ENCODE results near the gene EGLN2.
"Not testable (repeated sequence)": the region's sequence is repeated elsewhere in the genome, so short reads cannot be mapped to it uniquely, and the experiment has no call there.

Gene EGLN2

DNA sequence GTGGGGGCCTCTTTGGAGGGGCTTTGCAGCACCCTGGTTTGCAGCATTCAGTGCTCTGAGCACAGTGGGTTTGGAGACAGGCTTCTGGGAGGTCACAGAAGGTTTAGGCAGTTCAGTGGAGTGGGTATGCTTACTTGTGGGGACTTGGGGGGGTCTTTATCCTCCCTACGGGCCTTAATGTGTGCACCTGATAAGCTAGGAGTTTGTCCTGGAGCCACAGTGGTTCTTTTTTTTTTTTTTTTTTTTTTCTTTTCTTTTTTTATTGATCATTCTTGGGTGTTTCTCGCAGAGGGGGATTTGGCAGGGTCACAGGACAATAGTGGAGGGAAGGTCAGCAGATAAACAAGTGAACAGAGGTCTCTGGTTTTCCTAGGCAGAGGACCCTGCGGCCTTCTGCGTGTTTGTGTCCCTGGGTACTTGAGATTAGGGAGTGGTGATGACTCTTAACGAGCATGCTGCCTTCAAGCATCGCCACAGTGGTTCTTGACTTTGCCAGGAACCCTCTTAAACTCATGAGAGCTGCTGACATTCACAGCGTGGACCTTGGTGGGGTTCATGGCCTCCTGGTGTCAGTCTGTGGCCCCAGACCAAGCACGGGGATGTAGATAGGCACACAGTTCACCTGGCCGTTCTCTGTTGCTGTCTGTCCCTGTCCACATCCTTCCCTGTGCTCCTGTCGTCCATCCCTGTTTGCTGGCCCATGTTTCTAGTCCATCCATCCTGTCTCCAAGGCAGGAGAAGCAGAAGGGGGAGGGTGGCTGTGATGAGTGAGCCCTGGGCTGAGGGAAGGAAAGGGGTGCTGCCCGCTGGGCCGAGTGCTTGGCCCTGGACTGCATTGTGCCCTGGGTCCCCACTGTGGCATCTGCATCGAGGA, 2.7 kb downstream of the EGLN2 start:
- DNase-seq (ENCODE audit: low read depth, low spot score), result no peak

DNA sequence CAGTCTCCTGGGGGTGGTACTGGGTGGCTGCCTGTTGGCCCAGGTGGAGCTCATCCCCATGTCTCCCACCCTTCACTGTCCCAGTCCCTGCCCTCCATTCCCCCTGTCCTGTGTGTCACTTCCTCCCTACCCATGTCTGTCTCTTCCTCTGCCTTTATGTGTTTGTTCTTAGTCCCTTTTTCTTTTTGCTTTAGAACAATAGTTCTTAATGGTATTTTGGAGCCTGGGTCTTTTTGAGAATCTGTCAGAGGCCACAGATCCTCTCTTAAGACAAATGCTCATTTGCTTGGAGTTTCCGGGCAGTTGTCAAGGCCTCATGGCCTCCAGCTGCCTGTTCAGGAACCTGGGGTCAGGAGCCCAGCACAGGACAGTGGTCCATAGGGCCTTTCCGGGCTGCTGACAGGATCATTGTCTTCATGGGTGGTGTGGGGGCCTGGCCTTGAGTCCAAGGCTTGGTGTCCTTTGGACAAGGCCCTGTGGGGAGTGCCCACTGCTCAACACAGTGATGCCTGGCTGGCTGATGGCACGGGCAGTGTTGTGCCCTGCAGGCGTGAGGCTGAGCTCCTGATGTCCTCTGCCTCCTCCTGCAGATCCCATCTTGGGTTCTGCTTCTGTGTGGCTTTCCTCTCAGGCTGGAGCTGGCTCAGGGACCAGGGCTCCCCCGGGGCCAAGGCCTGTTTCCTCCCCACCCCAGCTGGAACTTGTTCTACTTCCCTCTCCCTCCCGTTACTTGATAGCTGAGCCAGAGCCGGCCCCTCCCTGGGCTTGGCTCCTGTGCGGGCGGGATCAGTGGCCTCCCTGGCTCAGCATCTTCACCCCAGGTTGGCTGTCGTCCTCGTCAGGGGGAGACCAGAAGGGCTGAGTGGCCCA, 3.5 kb downstream of the EGLN2 start:
- DNase-seq (ENCODE audit: low read depth, low spot score), result no peak

DNA sequence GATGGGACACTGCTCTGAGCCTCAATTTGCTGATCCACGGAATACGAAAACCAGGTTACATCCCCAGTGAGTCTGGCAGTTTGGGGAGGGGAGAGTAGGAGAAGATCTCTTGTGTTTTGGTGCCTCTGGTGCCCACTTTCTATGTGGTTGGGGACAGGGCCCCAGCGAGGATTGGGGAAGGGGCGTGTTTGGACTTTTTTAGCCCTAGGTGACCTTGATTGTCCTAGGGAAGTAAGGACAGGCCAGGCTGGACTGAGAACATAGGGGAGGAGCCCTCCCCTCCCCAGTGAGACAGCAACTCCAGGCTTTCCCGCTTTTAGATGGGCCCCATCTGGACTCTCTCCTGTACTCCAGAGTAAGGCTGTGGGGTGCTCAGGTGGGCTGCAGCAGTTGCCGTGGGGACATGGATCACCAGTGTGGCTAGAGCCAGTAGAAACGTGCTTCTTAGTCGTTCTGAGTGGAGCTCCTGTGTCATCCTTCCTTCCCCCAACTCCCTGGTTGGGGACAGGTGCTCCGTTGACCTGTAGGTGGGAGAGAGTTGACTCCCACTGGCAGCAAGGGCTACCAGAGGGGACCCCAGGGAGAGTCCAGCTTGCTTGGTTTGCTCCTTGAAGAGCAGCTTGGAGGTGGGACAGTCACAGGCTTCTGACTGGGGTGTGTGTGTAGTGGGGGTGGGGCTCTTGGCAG, 4.3 kb downstream of the EGLN2 start:
- DNase-seq (ENCODE audit: low read depth, low spot score), result no peak

DNA sequence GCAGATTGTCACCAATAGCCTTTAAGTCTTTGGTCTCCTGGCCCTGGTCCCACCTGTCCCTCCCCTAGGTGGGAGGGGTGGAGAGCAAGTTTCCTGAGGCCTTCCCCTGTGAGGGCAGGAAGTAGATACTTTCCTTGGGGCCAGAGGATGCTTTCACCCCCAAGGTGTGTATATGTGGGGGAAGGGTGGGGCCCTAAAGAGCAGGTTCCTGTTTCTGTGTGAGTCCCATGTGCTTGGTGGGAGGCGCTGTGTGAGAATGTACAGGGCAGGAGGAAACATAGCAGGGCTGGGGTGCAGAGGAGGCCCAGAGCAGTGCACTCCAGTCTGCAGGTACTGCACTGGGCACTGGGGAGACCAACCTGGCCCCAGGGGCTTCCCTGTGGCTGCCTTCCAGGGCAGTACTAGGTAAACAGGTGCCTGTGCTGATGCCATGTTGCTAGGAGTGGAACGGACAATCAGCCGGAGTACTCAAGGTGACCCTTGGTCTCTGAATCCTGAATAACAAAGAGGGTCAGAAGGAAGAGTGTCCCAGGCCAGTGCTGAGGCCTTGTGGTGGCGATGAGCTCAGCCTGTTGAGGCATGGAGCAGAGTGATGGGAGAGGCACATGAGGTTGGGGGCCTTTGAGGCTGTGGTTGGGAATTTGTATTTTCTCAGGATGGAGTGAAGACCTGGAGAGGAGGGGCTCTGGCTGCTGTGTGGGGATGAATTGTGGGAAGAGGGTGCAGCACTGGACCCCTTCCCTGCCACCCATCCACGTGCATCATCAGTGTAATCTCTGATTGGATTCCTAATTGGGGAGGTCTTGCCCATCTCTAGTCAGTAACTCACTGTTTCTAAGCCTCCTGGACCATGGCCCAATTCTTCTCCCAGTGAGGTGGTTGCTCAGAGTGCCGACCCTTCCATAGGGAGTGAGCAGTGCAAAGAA, 5.1 kb downstream of the EGLN2 start:
- DNase-seq (ENCODE audit: low read depth, low spot score), result peak; percentile 40

- DNase-seq (ENCODE audit: low read depth, low spot score), result no peak
These were observed 5.8 kb downstream of the EGLN2 start for GRCh38 chr19:40804783-40805242.

- no peak for DNase-seq (ENCODE audit: low read depth, low spot score)
These were observed 6.4 kb downstream of the EGLN2 start for GRCh38 chr19:40805258-40805868.

DNA sequence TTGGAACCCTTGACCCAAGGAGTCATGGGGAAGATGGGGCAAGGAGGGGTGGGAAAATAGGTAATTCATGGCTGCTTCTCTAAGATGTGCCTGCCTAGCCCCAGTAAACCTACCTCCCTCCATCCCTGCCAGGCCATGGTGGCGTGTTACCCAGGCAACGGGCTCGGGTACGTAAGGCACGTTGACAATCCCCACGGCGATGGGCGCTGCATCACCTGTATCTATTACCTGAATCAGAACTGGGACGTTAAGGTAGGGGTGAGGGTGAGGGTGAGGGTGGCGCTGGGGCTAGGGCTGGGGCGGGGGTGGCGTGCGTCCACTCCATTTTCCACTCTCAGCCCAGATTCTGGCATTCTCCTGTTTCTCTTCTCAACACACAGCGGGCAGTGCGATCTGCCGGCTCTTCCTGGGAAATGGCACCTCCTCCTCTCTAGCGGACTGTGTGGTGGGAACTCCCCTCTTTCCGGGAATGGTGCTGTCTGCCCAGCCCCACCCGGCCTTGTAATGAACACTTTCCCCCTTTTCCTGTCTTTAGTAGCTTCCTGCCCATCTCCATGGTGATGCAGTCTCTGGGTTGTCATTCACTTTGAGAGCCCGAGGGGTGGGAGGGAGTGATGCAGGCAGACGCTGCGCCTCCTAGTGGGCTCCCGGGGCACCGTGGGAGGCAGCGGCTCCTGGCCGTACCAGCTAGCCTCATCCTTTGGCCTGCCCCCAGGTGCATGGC, 7.6 kb downstream of the EGLN2 start:
- peak; percentile 50 for DNase-seq (ENCODE audit: low read depth, low spot score)

DNA sequence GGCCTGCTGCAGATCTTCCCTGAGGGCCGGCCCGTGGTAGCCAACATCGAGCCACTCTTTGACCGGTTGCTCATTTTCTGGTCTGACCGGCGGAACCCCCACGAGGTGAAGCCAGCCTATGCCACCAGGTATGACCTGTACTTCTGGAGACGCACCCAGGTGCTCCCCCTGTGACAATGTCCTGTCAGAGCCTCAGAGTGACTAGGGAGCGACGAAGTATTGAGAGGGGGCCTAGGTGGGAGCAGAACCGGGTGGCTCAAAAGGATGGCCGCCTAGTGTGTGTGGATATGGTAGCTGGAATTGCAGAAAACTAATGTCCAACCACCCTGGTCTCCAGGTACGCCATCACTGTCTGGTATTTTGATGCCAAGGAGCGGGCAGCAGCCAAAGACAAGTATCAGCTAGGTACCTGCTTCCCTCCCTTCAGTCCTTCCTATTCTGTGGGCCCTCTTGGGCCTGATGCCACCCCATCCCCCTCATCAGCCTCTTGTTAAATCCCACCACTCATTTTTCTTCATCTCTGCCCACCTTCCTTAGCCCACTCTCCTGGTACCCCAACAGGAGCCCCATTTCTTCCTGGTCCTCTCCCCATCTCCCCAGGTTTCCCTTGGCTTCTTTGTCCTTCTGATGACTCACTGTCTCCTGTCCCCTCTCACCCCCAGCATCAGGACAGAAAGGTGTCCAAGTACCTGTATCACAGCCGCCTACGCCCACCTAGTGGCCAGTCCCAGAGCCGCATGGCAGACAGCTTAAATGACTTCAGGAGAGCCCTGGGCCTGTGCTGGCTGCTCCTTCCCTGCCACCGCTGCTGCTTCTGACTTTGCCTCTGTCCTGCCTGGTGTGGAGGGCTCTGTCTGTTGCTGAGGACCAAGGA, 8.4 kb downstream of the EGLN2 start:
- DNase-seq (ENCODE audit: low read depth, low spot score), result no peak

- no peak for DNase-seq (ENCODE audit: low read depth, low spot score)
These were observed 9.0 kb downstream of the EGLN2 start for GRCh38 chr19:40808021-40808325.

GRCh38 chr19:40808497-40808896, 9.5 kb downstream of the EGLN2 start:
- no peak for DNase-seq (ENCODE audit: low read depth, low spot score)

GRCh38 chr19:40809358-40810086, 10.5 kb downstream of the EGLN2 start:
- no peak for DNase-seq (ENCODE audit: low read depth, low spot score)

DNA sequence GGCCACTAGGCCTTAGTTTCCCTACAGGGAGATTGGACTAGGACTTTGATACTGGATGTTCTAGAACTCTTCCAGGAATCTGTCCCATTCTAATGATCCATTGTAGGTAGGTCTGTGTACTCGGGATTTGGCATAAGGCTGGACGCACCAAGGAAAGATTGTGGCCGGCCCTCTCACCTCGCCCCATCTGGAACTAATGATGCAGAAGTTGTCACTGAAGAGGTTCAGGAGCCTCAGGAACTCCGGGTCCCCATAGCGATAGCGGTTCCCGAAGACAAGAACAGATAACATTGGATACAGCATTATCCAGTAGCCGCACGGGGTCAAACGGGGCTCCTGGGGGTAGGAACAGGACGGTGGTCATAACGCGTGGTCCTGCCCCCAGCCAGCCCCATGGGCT, 11.2 kb downstream of the EGLN2 start:
- no peak for DNase-seq (ENCODE audit: low read depth, low spot score)

DNA sequence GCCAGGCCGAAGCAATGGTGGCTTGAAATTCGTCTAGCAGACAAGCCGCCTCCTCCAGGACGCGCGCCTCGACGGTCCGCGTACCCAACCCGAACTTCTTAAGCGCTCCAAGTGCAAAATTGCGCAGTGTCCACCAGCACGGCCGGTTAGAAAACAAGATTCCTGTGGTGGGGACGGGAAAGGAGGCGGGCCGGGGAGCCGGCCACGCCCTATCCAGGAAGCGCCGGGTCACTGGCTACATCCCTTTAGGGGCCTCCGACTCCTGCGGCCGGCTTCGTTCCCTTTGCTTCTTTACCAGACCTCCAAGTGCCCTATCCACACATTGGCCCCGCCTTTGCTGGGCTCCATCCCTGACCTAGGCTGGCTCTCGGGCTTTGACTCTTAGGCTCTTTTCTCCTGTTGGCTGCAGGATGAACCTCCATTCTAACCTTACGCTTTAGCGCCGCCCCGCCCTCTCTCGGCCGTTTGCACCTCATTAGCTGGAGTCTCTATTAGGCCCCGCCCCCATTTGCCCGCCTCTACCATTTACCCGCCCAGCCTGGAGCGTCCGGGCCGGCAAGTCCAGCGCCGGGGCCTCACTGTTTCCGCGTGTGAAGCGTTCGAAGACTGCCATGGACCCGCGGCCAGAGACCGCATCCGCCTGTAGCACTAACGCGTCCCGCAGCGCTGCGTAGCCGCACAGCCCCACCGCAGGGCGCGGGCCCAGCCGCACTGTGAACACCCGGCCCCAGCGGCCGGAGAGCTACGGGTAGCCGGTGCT, 11.8 kb downstream of the EGLN2 start:
- not testable (repeated sequence) for DNase-seq (ENCODE audit: low read depth, low spot score)

DNA sequence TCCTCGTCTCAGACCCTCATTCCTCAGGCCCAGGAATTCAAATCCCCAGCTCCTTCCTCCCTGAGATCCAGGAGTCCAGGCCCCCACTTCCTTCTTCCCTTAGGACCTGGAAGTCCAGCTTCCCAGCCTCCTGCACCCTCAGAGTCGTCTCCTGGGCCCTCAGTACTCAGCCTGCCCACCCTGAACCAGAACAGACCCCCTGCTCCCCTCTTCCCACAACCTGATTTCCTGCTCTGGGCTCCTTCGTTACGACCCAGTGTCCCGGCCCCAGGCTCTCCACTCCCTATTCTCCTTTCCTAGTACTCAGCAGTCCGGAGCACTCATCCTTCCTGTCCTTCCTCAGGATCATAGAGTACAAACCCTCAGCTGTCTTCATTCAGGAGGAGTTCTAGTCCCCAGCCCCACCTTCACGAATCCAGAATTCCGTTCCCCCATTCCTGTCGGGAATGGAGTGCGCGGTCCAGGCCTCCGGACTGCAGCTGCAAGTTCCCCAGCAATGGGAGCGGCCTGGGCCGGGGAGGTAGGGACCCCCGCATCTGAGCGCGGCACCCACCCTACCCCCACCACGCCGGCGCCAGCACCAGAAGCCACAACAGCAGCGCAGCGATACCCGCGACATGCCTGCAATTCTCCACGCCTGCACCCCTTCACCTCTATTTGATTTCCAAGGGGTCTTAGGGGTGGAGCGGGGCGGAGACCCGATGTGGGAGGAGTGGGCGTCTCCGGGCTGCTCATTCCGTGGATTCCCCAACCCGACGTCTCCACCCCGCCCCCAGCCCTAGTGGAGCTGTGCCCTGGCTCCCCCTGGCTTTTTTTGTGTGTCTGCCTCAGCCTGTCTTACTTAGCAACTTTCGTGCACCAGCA, 12.7 kb downstream of the EGLN2 start:
- DNase-seq (ENCODE audit: low read depth, low spot score), result no peak

DNA sequence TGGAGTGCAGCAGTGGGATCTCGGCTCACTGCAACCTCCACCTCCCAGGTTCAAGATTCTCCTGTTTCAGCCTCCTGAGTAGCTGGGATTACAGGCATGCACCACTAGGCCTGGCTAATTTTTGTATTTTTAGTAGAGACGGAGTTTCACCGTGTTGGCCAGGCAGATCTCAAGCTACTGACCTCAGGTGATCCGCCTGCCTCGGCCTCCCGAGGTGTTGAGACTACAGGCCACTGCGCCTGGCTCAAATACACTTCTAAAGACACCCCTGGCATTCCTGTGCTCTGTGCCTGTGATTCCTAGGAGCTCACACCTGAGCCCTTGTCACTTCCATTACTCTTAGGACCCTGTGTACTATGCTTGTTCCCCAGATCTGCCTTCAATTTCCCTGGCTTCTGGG, 13.6 kb downstream of the EGLN2 start:
- DNase-seq (ENCODE audit: low read depth, low spot score), result not testable (repeated sequence)

GRCh38 chr19:40813182-40813581, 14.2 kb downstream of the EGLN2 start:
- DNase-seq (ENCODE audit: low read depth, low spot score), result no peak

- no peak for DNase-seq (ENCODE audit: low read depth, low spot score)
These were observed 16.2 kb downstream of the EGLN2 start for GRCh38 chr19:40815223-40815622.
